HG02943 (cell line): Measurements from ENCODE around the gene PPP1R11.
"Not testable (repeated sequence)": the region's sequence is repeated elsewhere in the genome, so short reads cannot be mapped to it uniquely, and the experiment has no call there.

Experiments
- ATAC-seq: cut with Tn5 transposase; IDR thresholded peaks from one replicate; pipeline ENCODE4 v1.9.1; 2021; ENCODE audit warnings: mild to moderate bottlenecking, low read depth, moderate library complexity; ENCODE audit not compliant: unreplicated experiment

The PPP1R11 gene

GRCh38 chr6:30066577-30067459 lies at the start of gene PPP1R11:
TSS of gene PPP1R11 (plus strand) at chr6:30067198. CDS start at chr6:30067411, 213 bp downstream.
- ATAC-seq = peak; percentile 91

- no peak for ATAC-seq
Observed at GRCh38 chr6:30019819-30020218, 47.2 kb upstream of the PPP1R11 start.

- no peak for ATAC-seq
Observed at GRCh38 chr6:30020626-30021025, 46.4 kb upstream of the PPP1R11 start.

- ATAC-seq = no peak
Observed at GRCh38 chr6:30022189-30022588, 44.8 kb upstream of the PPP1R11 start.

GRCh38 chr6:30022712-30023111 lies 44.3 kb upstream of the PPP1R11 start:
- not testable (repeated sequence) for ATAC-seq

- ATAC-seq = no peak
Observed at GRCh38 chr6:30025186-30025585, 41.8 kb upstream of the PPP1R11 start.

GRCh38 chr6:30029588-30029987 lies 37.4 kb upstream of the PPP1R11 start:
- no peak for ATAC-seq

- no peak for ATAC-seq
Observed at GRCh38 chr6:30031381-30031780, 35.6 kb upstream of the PPP1R11 start.

- ATAC-seq = not testable (repeated sequence)
Observed at GRCh38 chr6:30033440-30033839, 33.6 kb upstream of the PPP1R11 start.

- ATAC-seq = no peak
Observed at GRCh38 chr6:30035784-30036183, 31.2 kb upstream of the PPP1R11 start.

GRCh38 chr6:30037182-30037788 lies 29.7 kb upstream of the PPP1R11 start:
- ATAC-seq = no peak

- no peak for ATAC-seq
Observed at GRCh38 chr6:30041221-30041620, 25.8 kb upstream of the PPP1R11 start.

- ATAC-seq = no peak
Observed at GRCh38 chr6:30041821-30042220, 25.2 kb upstream of the PPP1R11 start.

- no peak for ATAC-seq
Observed at GRCh38 chr6:30042476-30042875, 24.5 kb upstream of the PPP1R11 start.

- no peak for ATAC-seq
Observed at GRCh38 chr6:30042914-30043313, 24.1 kb upstream of the PPP1R11 start.

- no peak for ATAC-seq
Observed at GRCh38 chr6:30043744-30044143, 23.3 kb upstream of the PPP1R11 start.

- no peak for ATAC-seq
Observed at GRCh38 chr6:30044630-30045029, 22.4 kb upstream of the PPP1R11 start.

- ATAC-seq = no peak
Observed at GRCh38 chr6:30047220-30047619, 19.8 kb upstream of the PPP1R11 start.

- no peak for ATAC-seq
Observed at GRCh38 chr6:30053682-30054081, 13.3 kb upstream of the PPP1R11 start.

GRCh38 chr6:30055513-30055912 lies 11.5 kb upstream of the PPP1R11 start:
- ATAC-seq = no peak

GRCh38 chr6:30060606-30061091 lies 6.3 kb upstream of the PPP1R11 start:
- peak; percentile 5 for ATAC-seq
